ENCODE data around the gene DSC3.

Gene DSC3

GRCh38 chr18:30969670-30970170 is 72.8 kb downstream of the DSC3 start:
- DNase-seq = no peak

- DNase-seq = no peak
Measured at GRCh38 chr18:30967701-30968100, 74.8 kb downstream of the DSC3 start.

- no peak for DNase-seq
Measured at GRCh38 chr18:30965237-30965636, 77.3 kb downstream of the DSC3 start.

GRCh38 chr18:30960661-30961060 is 81.9 kb downstream of the DSC3 start:
- DNase-seq = no peak

- no peak for DNase-seq
Measured at GRCh38 chr18:30957066-30957465, 85.5 kb downstream of the DSC3 start.

GRCh38 chr18:30954262-30954661 is 88.3 kb downstream of the DSC3 start:
- DNase-seq = no peak

- no peak for DNase-seq
Measured at GRCh38 chr18:30945761-30946160, 96.8 kb downstream of the DSC3 start.

GRCh38 chr18:30944773-30945417 is 97.6 kb downstream of the DSC3 start:
- no peak for DNase-seq

- no peak for DNase-seq
Measured at GRCh38 chr18:30940952-30941539, 101.5 kb downstream of the DSC3 start.
